ENCODE measurements around the gene ARPP19. TPM values are rescaled to one million over a fixed set of nuclear protein-coding genes. Genes with fewer than 3 reads are reported as not detected.

The ARPP19 gene
- total and polyA plus RNA-seq, 2 of the 4 experiments (the other 2 are of a cell fraction): 33.4 to 65.2 TPM

GRCh38 chr15:52567871-52568600, 794 bp downstream of the ARPP19 start:
- peak overlapping the region; percentile 60 for H2BK5ac ChIP-seq (ENCODE audit: low read depth, low read length, poor library complexity, severe bottlenecking)
- peak overlapping the region; percentile 35 for H3K27ac ChIP-seq (ENCODE audit: insufficient read depth, low read length)
- H3K79me1 ChIP-seq (ENCODE audit: low read depth in 1 of 2, low read length in 2 of 2): peaks cover 0 to 10% of the 10 kb centered on the region in 2 experiments; a peak in 1 of 4 replicates
- H2AFZ ChIP-seq (replicated peaks; ENCODE audit: low read length, poor library complexity): peak overlapping the region; percentile 98
- peak overlapping the region; percentile 89 to 98 for H4K8ac ChIP-seq (ENCODE audit: low read depth in 2 of 2, low read length in 2 of 2)
- H2AK5ac ChIP-seq (ENCODE audit: low read depth, low read length): peak overlapping the region; percentile 81
- peak overlapping the region; percentile 97 for H3K56ac ChIP-seq (ENCODE audit: extremely low read depth, insufficient read depth, low read length)
- peak overlapping the region; percentile 95 for H2AK9ac ChIP-seq (replicated peaks; ENCODE audit: low read depth, low read length, poor library complexity)
- ATAC-seq (ENCODE audit: low read depth) (peak; percentile 1; the same call in 1 of the 2 replicates), DNase-seq (peak; percentile 24)
- H3K14ac ChIP-seq (replicated peaks; ENCODE audit: low read depth, low read length): peak overlapping the region; percentile 90
- H3K4me3 ChIP-seq (ENCODE audit: insufficient read depth, low read depth, low read length): peak overlapping the region; percentile 91
- H3K9ac ChIP-seq (ENCODE audit: low read depth, low read length): peak overlapping the region; percentile 93
- no peak overlapping the region for H2BK15ac ChIP-seq (ENCODE audit: low read depth, low read length)
- H4K5ac ChIP-seq (ENCODE audit: low read depth, low read length): peak overlapping the region; percentile 78
- peaks cover 5% of the 10 kb centered on the region for H3K4me1 ChIP-seq (ENCODE audit: control insufficient read depth, insufficient read depth, low read length)
- H3K36me3 ChIP-seq (ENCODE audit: control insufficient read depth, insufficient read depth, low read length): peaks cover 1% of the 10 kb centered on the region; the same call in 1 of the 2 replicates
- peaks cover 9% of the 10 kb centered on the region for H3K9me1 ChIP-seq (ENCODE audit: insufficient read depth, low read length)
- CTCF ChIA-PET: no interaction called here
- H3K23ac ChIP-seq (ENCODE audit: low read depth, low read length): peak overlapping the region; percentile 75
- H4K91ac ChIP-seq (ENCODE audit: insufficient read depth, low read depth, low read length): peak overlapping the region; percentile 65
- in situ Hi-C loops (cut with MboI; ENCODE audit: low sequenced_read_pairs) (no loop called here), dilution Hi-C loops (cut with HindIII; ENCODE audit: low sequenced_read_pairs, unreplicated experiment) (no loop called here), intact Hi-C loops (cut with micrococcal nuclease) (loop anchor here (2.0 to 10.0 kb wide), 4 partner anchors 39 to 311 kb away; partner anchors contain the start of gene MYO5A)
- no peaks in the 10 kb centered on the region for H3K27me3 ChIP-seq (ENCODE audit: control insufficient read depth, insufficient read depth, low read length)
- no TSS peak for BruUV-seq (replicated peaks)
- TF ChIP-seq USF2 (IDR thresholded peaks at IDR 0.05; ENCODE audit: low read depth, low read length) (no peak), CHD1 (IDR thresholded peaks at IDR 0.05; ENCODE audit: low read depth, low read length) (no peak), CEBPB (IDR thresholded peaks at IDR 0.05; ENCODE audit: low read depth, low read length) (no peak), POLR2A (IDR thresholded peaks at IDR 0.05; ENCODE audit: low read depth, low read length) (no peak), MXI1 (IDR thresholded peaks at IDR 0.05; ENCODE audit: borderline replicate concordance, low read depth, low read length) (0 out of 2 replicates have a peak, but pooled peaks have one; percentile 31), NFE2L2 (IDR thresholded peaks at IDR 0.05; ENCODE audit: low read depth, low read length) (no peak)
- H2BK120ac ChIP-seq (ENCODE audit: low read depth, low read length): peak overlapping the region; percentile 29; the same call in 1 of the 2 replicates
- no peaks in the 10 kb centered on the region for H3K9me3 ChIP-seq (ENCODE audit: control insufficient read depth, insufficient read depth, low read length)
- H4K20me1 ChIP-seq (ENCODE audit: insufficient read depth, low read length): peaks cover 44% of the 10 kb centered on the region
- POLR2A ChIA-PET (ENCODE audit: unreplicated experiment): interaction anchor here (0.6 kb wide), 1 partner anchor 165 kb away, joined by 4 read pairs; no protein-coding TSS in a partner anchor
- H3K4ac ChIP-seq (ENCODE audit: low read depth, low read length): peak overlapping the region; percentile 80
- no peak overlapping the region for H2BK20ac ChIP-seq (ENCODE audit: low read depth, low read length)
- peak overlapping the region; percentile 98 for H3K4me2 ChIP-seq (ENCODE audit: low read depth, low read length)
- peak overlapping the region; percentile 58 for H3K18ac ChIP-seq (ENCODE audit: low read depth, low read length)
- 3% methylated on average over 10 of the region's 25 CpGs; no CpG with 5 or more reads in 1 of the 2 experiments for WGBS, 2 experiments (ENCODE audit: extremely low coverage in 2 of 2, insufficient read length in 1 of 2)

Data from IMR-90 (cell line).